ENCODE data around the gene P2RY8. TPM values are rescaled to one million over a fixed set of nuclear protein-coding genes. Genes with fewer than 3 reads are reported as not detected.

The P2RY8 gene
- total RNA-seq, result not detected in 2 replicates

GRCh38 chrX:1537031-1537715 lies at the start of gene P2RY8:
Gene P2RY8 (minus strand): TSS chrX:1537185. CDS start chrX:1466558, 70,627 bp downstream.

DNA sequence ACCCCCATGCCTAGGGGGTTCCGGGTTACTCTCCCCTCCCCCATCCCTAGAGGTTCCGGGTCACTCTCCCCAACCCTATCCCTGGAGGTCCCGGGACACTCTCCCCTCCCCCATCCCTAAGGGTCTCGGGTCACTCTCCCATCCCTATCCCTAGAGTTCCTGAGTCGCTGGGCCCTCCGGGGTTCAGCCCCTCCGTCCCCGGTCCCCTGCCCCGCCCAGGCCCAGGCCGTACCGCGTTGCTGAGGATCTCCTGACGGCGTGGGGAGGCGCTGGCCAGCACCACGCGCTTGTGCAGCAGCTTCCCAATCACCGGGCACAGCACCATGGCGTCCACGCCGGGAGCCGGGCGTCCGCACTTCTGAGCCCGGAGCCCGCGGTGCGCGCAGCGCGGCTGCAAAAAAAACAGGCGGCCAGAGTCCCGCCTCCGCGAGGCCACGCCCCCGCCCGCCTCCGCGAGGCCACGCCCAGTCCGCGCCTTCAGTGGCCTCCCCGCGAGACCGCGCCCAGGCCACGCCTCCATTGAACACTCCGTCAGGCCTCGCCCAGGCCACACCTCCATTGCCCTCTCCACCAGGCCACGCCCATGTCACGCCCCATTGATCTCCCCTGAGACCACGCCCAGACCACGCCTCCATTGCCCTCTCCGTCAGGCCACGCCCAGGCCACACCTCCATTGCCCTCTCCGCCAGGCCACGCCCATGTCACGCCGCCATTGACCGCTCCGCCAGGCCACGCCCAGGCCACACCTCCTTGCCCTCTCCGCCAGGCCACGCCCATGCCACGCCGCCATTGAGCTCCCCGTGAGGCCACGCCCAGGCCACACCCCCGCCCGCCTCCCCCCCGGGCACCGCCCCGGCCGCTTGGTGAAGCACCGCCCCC lies 84.2 kb downstream of the P2RY8 start, which contains the start of gene ASMTL:
Gene ASMTL (minus strand): TSS at position 394 of the 879 bp plus-strand sequence. CDS start 69 bp downstream, at position 325.

Other genes with a start within 250 kb of the P2RY8 start
- gene IL3RA, start 200.4 kb downstream of the P2RY8 start, total RNA-seq, result 9.4 and 13.1 TPM in 2 replicates
- 174 and 232 TPM in 2 replicates for gene SLC25A6, start 145.1 kb downstream of the P2RY8 start, total RNA-seq
- gene ASMTL, start 84.3 kb downstream of the P2RY8 start, total RNA-seq, result 15.2 and 16.5 TPM in 2 replicates
- 17.8 and 19.3 TPM in 2 replicates for gene AKAP17A, start 54.4 kb upstream of the P2RY8 start, total RNA-seq
- gene ASMT, start 77.9 kb upstream of the P2RY8 start, total RNA-seq, result not detected in 2 replicates